H1 (cell line): ENCODE data around the gene PHYHD1. TPM values are rescaled to one million over a fixed set of nuclear protein-coding genes. Genes with fewer than 3 reads are reported as not detected.

Experiments used
- CTCF ChIA-PET: fragments of 300-600 bp; sonication (Branson Sonifier 250); formaldehyde crosslinking; loops from one replicate; lab custom pipeline; 2021; ENCODE audit not compliant: partially characterized antibody; lab: Charles Lee
- POLR2A ChIA-PET: fragments of 300-600 bp; sonication (Branson Sonifier 250); formaldehyde crosslinking; loops from one replicate; lab custom pipeline; 2021; ENCODE audit warnings: inconsistent platforms; ENCODE audit not compliant: partially characterized antibody; lab: Charles Lee
- DNase-seq, 2 experiments: peaks; one replicate each; pipeline versions ENCODE4 v3.0.0 to v3.0.0-alpha.2; 2010 to 2022; ENCODE audit warnings: low spot score in 2 of 2, low read depth in 1 of 2, mixed read lengths in 1 of 2
- FAIRE-seq: peaks from 2 replicates; lab custom pipeline; 2011; peaks lifted over from hg19 to GRCh38; lab: Jason Lieb, UNC
- H2AFZ ChIP-seq: 2 replicates; pipeline ENCODE4 v1.8.1; 2012; ENCODE audit warnings: low read length, inconsistent platforms
- H2AK5ac ChIP-seq: 2 replicates; pipeline ENCODE4 v1.6.1; 2013; ENCODE audit warnings: low read depth, low read length
- H2BK120ac ChIP-seq: replicated peaks from 2 replicates; pipeline ENCODE3; 2013; ENCODE audit warnings: low read depth, low read length, inconsistent platforms
- H2BK12ac ChIP-seq: 2 replicates; pipeline ENCODE4 v1.6.1; 2013; ENCODE audit warnings: low read depth, low read length
- H2BK15ac ChIP-seq: 2 replicates; pipeline ENCODE4 v1.6.1; 2013; ENCODE audit warnings: low read length
- H2BK20ac ChIP-seq: 2 replicates; pipeline ENCODE4 v1.6.1; 2013; ENCODE audit warnings: low read length
- H2BK5ac ChIP-seq: 2 replicates; pipeline ENCODE4 v1.6.1; 2013; ENCODE audit warnings: low read depth, low read length
- H3K14ac ChIP-seq: 2 replicates; pipeline ENCODE4 v1.6.1; 2013; ENCODE audit warnings: inconsistent platforms; ENCODE audit not compliant: insufficient read length
- H3K18ac ChIP-seq: 2 replicates; pipeline ENCODE4 v1.6.1; 2013; ENCODE audit warnings: low read length; ENCODE audit errors: extremely low read depth
- H3K23ac ChIP-seq: 2 replicates; pipeline ENCODE4 v1.6.1; 2013; ENCODE audit warnings: inconsistent platforms; ENCODE audit not compliant: insufficient read length
- H3K23me2 ChIP-seq: 2 replicates; pipeline ENCODE4 v1.6.1; 2013; ENCODE audit warnings: low read depth, low read length
- H3K27ac ChIP-seq: 2 replicates; pipeline ENCODE4 v1.6.1; 2011; ENCODE audit warnings: low read depth, low read length, inconsistent platforms
- H3K27me3 ChIP-seq, 4 experiments: replicated peaks in 1 of 4; 1 replicate in 1 of 4; 2 replicates in 3 of 4; pipeline versions ENCODE4 v1.6.1 to v1.8.1; 2011 to 2013; ENCODE audit warnings: low read length in 3 of 4, mild to moderate bottlenecking in 3 of 4, inconsistent platforms in 2 of 4, mixed read lengths in 2 of 4, moderate library complexity in 1 of 4; ENCODE audit not compliant: control insufficient read depth in 3 of 4, insufficient read depth in 3 of 4; ENCODE audit errors: extremely low read depth in 1 of 4
- H3K36me3 ChIP-seq, 4 experiments: 2 replicates each; pipeline versions ENCODE4 v1.6.1 to v1.8.1; 2011 to 2013; ENCODE audit warnings: mild to moderate bottlenecking in 4 of 4, low read length in 3 of 4, moderate library complexity in 2 of 4, control low read depth in 1 of 4, inconsistent platforms in 1 of 4; ENCODE audit not compliant: insufficient read depth in 4 of 4, control insufficient read depth in 2 of 4
- H3K4ac ChIP-seq: replicated peaks from 2 replicates; pipeline ENCODE3; 2013; ENCODE audit warnings: low read length, low read depth, mixed read lengths, inconsistent platforms; ENCODE audit not compliant: insufficient read length
- H3K4me1 ChIP-seq, 4 experiments: replicated peaks in 1 of 4; 1 replicate in 1 of 4; 2 replicates in 3 of 4; pipeline versions ENCODE4 v1.6.1 to v1.8.1; 2011 to 2013; ENCODE audit warnings: low read length in 3 of 4, inconsistent platforms in 2 of 4, mixed read lengths in 1 of 4; ENCODE audit not compliant: insufficient read depth in 4 of 4, control insufficient read depth in 3 of 4
- H3K4me2 ChIP-seq, 2 experiments: 2 replicates each; pipeline versions ENCODE4 v1.6.1 to v1.8.1; 2011 to 2013; ENCODE audit warnings: low read depth in 2 of 2, low read length in 2 of 2, control low read depth in 1 of 2, inconsistent platforms in 1 of 2, mild to moderate bottlenecking in 1 of 2; ENCODE audit not compliant: insufficient read depth in 1 of 2
- H3K4me3 ChIP-seq, 4 experiments: fragments of 200-600, 300-600 bp in 1 of 4; sonication (generic), shearing (Covaris generic), sonication (Bioruptor Twin) in 1 of 4; 2 replicates each; pipeline versions ENCODE4 v1.5.1 to v1.8.1; 2011 to 2016; ENCODE audit warnings: low read length in 4 of 4, low read depth in 3 of 4, control low read depth in 2 of 4, inconsistent platforms in 2 of 4, mild to moderate bottlenecking in 2 of 4, mixed read lengths in 1 of 4, moderate library complexity in 1 of 4; ENCODE audit not compliant: insufficient read depth in 2 of 4; ENCODE audit errors: extremely low read depth in 1 of 4
- H3K56ac ChIP-seq: replicated peaks from 2 replicates; pipeline ENCODE3; 2013; ENCODE audit warnings: low read depth, mild to moderate bottlenecking, mixed read lengths, low read length, inconsistent platforms; ENCODE audit not compliant: insufficient read length
- H3K79me1 ChIP-seq: 2 replicates; pipeline ENCODE4 v1.6.1; 2013; ENCODE audit warnings: low read depth, low read length, control low read depth
- H3K79me2 ChIP-seq, 2 experiments: 2 replicates each; pipeline versions ENCODE4 v1.6.1 to v1.8.1; 2012 to 2013; ENCODE audit warnings: low read length in 2 of 2, mild to moderate bottlenecking in 2 of 2, inconsistent platforms in 1 of 2; ENCODE audit not compliant: insufficient read depth in 2 of 2, control insufficient read depth in 1 of 2
- H3K9ac ChIP-seq, 4 experiments: replicated peaks in 1 of 4; 1 replicate in 1 of 4; 2 replicates in 3 of 4; pipeline versions ENCODE4 v1.6.1 to v1.8.1; 2011 to 2013; ENCODE audit warnings: low read depth in 3 of 4, low read length in 3 of 4, control low read depth in 2 of 4, mild to moderate bottlenecking in 2 of 4, moderate library complexity in 2 of 4, inconsistent platforms in 1 of 4; ENCODE audit errors: extremely low read depth in 1 of 4
- H3K9me3 ChIP-seq, 2 experiments: 2 replicates each; pipeline versions ENCODE4 v1.6.1 to v1.8.1; 2012 to 2013; ENCODE audit warnings: mild to moderate bottlenecking in 2 of 2, moderate library complexity in 2 of 2, control low read depth in 1 of 2, inconsistent platforms in 1 of 2, low read depth in 1 of 2, low read length in 1 of 2, mixed read lengths in 1 of 2; ENCODE audit not compliant: insufficient read depth in 2 of 2
- H4K20me1 ChIP-seq, 2 experiments: replicated peaks in 1 of 2; 2 replicates each; pipeline versions ENCODE3 to v1.8.1; 2011 to 2013; ENCODE audit warnings: inconsistent platforms in 2 of 2, low read length in 2 of 2, mild to moderate bottlenecking in 1 of 2; ENCODE audit not compliant: insufficient read depth in 2 of 2, control insufficient read depth in 1 of 2
- H4K5ac ChIP-seq: 2 replicates; pipeline ENCODE4 v1.6.1; 2013; ENCODE audit warnings: low read length, low read depth, mixed read lengths, inconsistent platforms; ENCODE audit not compliant: insufficient read length
- H4K8ac ChIP-seq: 2 replicates; pipeline ENCODE4 v1.8.0; 2013; ENCODE audit warnings: mild to moderate bottlenecking, moderate library complexity, low read length, inconsistent platforms; ENCODE audit not compliant: insufficient read depth; ENCODE audit errors: extremely low read depth
- H4K91ac ChIP-seq: replicated peaks from 2 replicates; pipeline ENCODE3; 2013; ENCODE audit warnings: low read length, mixed read lengths, inconsistent platforms; ENCODE audit not compliant: insufficient read length
- SIN3A ChIP-seq, 2 experiments: IDR thresholded peaks in 1 of 2; conservative IDR thresholded peaks in 1 of 2; 2 replicates each; pipeline ENCODE4 v1.6.1; 2011 to 2012; ENCODE audit warnings: low read length in 2 of 2, improper control_type of control experiment in 1 of 2, low read depth in 1 of 2, mild to moderate bottlenecking in 1 of 2
- TCF12 ChIP-seq: IDR thresholded peaks from 2 replicates; pipeline ENCODE4 v1.6.1; 2011; ENCODE audit warnings: low read depth, mild to moderate bottlenecking, low read length
- WGBS, 2 experiments: shearing (Covaris generic) in 1 of 2; methylation state at CpG; one replicate each; pipeline versions ENCODE4 v1.1.6 to v1.1.7; 2013 to 2015; ENCODE audit warnings: low lambda C conversion rate in 2 of 2, mixed read lengths in 2 of 2, inconsistent platforms in 1 of 2, low coverage in 1 of 2, missing lambda C conversion rate in 1 of 2; ENCODE audit not compliant: insufficient replicate concordance in 2 of 2, insufficient coverage in 1 of 2, insufficient read length in 1 of 2; ENCODE audit errors: extremely low coverage in 1 of 2, missing lambda C conversion rate in 1 of 2; 5-methylcytosine and 5-hydroxymethylcytosine counted together
- polyA plus RNA-seq, 7 experiments: library from polyadenylated mRNA; depleted of rRNA in 3 of 7; stranded (reverse) in 5 of 7; unstranded in 2 of 7; fragments of >200 nt in 5 of 7; fragments of 200-250 nt in 2 of 7; gene quantifications; 1 replicate in 5 of 7; 2 replicates in 1 of 7; 4 replicates in 1 of 7; pipeline versions ENCODE4 v1.2.1 to v1.2.3, GENCODE V29; 2011 to 2013; ENCODE audit warnings: missing spikeins in 2 of 7, mixed read lengths in 2 of 7
- total RNA-seq: library from RNA; stranded (reverse); fragmentation: NEBNext Ultra II Directional; extraction: Animal tissue kit (Norgen Biotek cat#: 25700); gene quantifications from 2 replicates; pipeline ENCODE4 v1.2.1, GENCODE V29; 2021

PHYHD1 gene
- total and polyA plus RNA-seq, 2 of the 8 experiments (the other 6 are each of a cell fraction or from before 2014, with no cell fraction given) = 14.1 to 25.6 TPM

DNA sequence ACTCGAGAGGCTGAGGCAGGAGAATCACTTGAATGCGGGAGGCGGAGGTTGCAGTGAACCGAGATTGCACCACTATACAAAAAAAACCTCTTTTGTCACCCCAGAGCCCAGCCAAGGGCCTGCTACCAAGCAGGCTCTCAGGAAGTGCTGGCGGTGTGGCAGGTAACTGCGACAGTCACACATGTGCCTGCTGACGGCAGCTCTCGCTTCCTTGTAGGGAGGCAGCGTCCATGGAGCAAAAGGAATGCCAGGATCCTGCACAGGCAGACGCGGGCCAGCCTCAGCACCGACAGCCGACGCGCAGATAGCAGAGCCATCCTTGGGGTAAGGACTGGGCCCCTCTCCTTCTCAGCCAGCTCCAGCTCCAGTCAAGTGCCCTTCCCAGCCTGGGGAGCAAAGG, 35.0 kb upstream of the PHYHD1 start:
- Histone ChIP-seq H3K18ac (no peak overlapping the region), H3K4me1 (peaks cover 6 to 30% (median 18%) of the 10 kb centered on the region in 4 experiments), H3K79me1 (peaks cover 32% of the 10 kb centered on the region), H4K91ac (no peak overlapping the region), H4K20me1 (peaks cover 0 to 13% of the 10 kb centered on the region in 2 experiments), H3K9me3 (no peaks in the 10 kb centered on the region), H4K5ac (no peak overlapping the region), H2BK12ac (peak overlapping the region; percentile 60; the same call in 1 of the 2 replicates), H3K36me3 (peaks cover 3 to 20% (median 12%) of the 10 kb centered on the region in 4 experiments), H2BK5ac (peak overlapping the region; percentile 61), H3K79me2 (peaks cover 25 to 84% of the 10 kb centered on the region in 2 experiments), H3K4me2 (no peak overlapping the region)
- FAIRE-seq = no peak
- 95% methylated on average over 15 of the region's 15 CpGs; no CpG with 5 or more reads in 1 of the 2 experiments for WGBS, 2 experiments
- TF ChIP-seq SIN3A (conservative IDR thresholded peaks at IDR 0.05 in 1 of 2, IDR thresholded peaks at IDR 0.05 in 1 of 2; ENCODE audit: low read depth in 1 of 2, low read length in 2 of 2) (no peak), TCF12 (no peak)
- TF ChIP-seq, all 59 proteins: peak for 0
- Histone ChIP-seq H2AFZ (no peak overlapping the region), H2BK15ac (no peak overlapping the region), H3K4me3 (no peak overlapping the region), H2BK20ac (no peak overlapping the region), H4K8ac (no peak overlapping the region), H2AK5ac (0 out of 2 replicates have a peak overlapping the region, but pooled peaks have one; percentile 9), H3K23me2 (peaks cover 6% of the 10 kb centered on the region), H3K4ac (no peak overlapping the region), H3K56ac (no peak overlapping the region), H3K27me3 (no peaks in the 10 kb centered on the region), H2BK120ac (no peak overlapping the region), H3K9ac (no peak overlapping the region), H3K27ac (no peak overlapping the region), H3K14ac (no peak overlapping the region), H3K23ac (no peak overlapping the region)
- CTCF ChIA-PET = interaction anchor here (1.0 to 1.4 kb wide), 4 partner anchors 22 to 44 kb away, joined by 4 to 11 read pairs (median 4); no protein-coding TSS in a partner anchor
- POLR2A ChIA-PET = interaction anchor here (1.2 to 1.6 kb wide), 4 partner anchors 8 to 18 kb away, joined by 4 to 10 read pairs (median 4); no protein-coding TSS in a partner anchor
- DNase-seq = no peak
